Stimulated activated CD4-positive, alpha-beta T cell treated with anti-CD3 and anti-CD28 coated beads, Interleukin-12 subunit alpha, Interleukin-12 subunit beta, amount 100 ng/mL, for 24 hours (primary cell): ENCODE measurements around the gene ACADS.

Experiments
- DNase-seq, 2 experiments: peaks; one replicate each; pipeline ENCODE4 v3.0.0-alpha.2; 2020; ENCODE audit warnings: low read depth in 2 of 2

The ACADS gene

GRCh38 chr12:120755269-120755668 is 29.6 kb downstream of the ACADS start:
- no peak for DNase-seq

- DNase-seq: no peak
Observed at GRCh38 chr12:120757226-120757742, 31.7 kb downstream of the ACADS start.

- DNase-seq: no peak
Observed at GRCh38 chr12:120757949-120758348, 32.3 kb downstream of the ACADS start.

GRCh38 chr12:120758798-120759590 is 33.4 kb downstream of the ACADS start:
- no peak for DNase-seq

- no peak for DNase-seq
Observed at GRCh38 chr12:120759591-120760348, 34.1 kb downstream of the ACADS start.

GRCh38 chr12:120760349-120761254 is 35.0 kb downstream of the ACADS start:
- no peak for DNase-seq

- no peak for DNase-seq
Observed at GRCh38 chr12:120761519-120761934, 35.9 kb downstream of the ACADS start.

- DNase-seq: no peak
Observed at GRCh38 chr12:120762086-120762485, 36.5 kb downstream of the ACADS start.

GRCh38 chr12:120763250-120763649 is 37.6 kb downstream of the ACADS start:
- no peak for DNase-seq

- DNase-seq: no peak
Observed at GRCh38 chr12:120764816-120765215, 39.2 kb downstream of the ACADS start.

GRCh38 chr12:120766566-120766965 is 40.9 kb downstream of the ACADS start:
- DNase-seq: no peak

- no peak for DNase-seq
Observed at GRCh38 chr12:120767071-120768024, 41.7 kb downstream of the ACADS start.

GRCh38 chr12:120771097-120771496 is 45.5 kb downstream of the ACADS start:
- no peak for DNase-seq

- no peak for DNase-seq
Observed at GRCh38 chr12:120774169-120774916, 48.7 kb downstream of the ACADS start.

GRCh38 chr12:120775862-120776552 is 50.4 kb downstream of the ACADS start:
- DNase-seq: no peak

GRCh38 chr12:120783197-120783596 is 57.6 kb downstream of the ACADS start:
- no peak for DNase-seq

GRCh38 chr12:120784804-120785203 is 59.2 kb downstream of the ACADS start:
- no peak for DNase-seq

GRCh38 chr12:120787889-120788288 is 62.3 kb downstream of the ACADS start:
- DNase-seq: no peak
